C4-2B (cell line): ENCODE results near the gene GNGT2.

Experiments used
- CTCF ChIP-seq: fragments of 450-650 bp; conservative IDR thresholded peaks from 2 replicates; pipeline ENCODE4 v1.5.1; 2017; ENCODE audit warnings: mild to moderate bottlenecking
- ZFX ChIP-seq: fragments of 450-650 bp; IDR thresholded peaks from 2 replicates; pipeline ENCODE4 v1.6.1; 2017

GRCh38 chr17:49255125-49255524 lies 44.8 kb upstream of the GNGT2 start:
- TF ChIP-seq CTCF = no peak
- TF ChIP-seq ZFX = no peak
